Occipital lobe (tissue), 2 donors: ENCODE results near the gene TRMT11. TPM values are rescaled to one million over a fixed set of nuclear protein-coding genes. Genes with fewer than 3 reads are reported as not detected.
A peak's percentile ranks its signal among the peaks of the same experiment; 100 is the strongest.
"Not testable (repeated sequence)": the region's sequence is repeated elsewhere in the genome, so short reads cannot be mapped to it uniquely, and the experiment has no call there.

ENCODE experiments used
- DNase-seq: peaks from one replicate; lab custom pipeline; 2025; lab: John Stamatoyannopoulos, UW
- total RNA-seq: library from RNA; depleted of rRNA; stranded (reverse); fragments of >200 nt; gene quantifications from one replicate; pipeline ENCODE4 v1.2.3, GENCODE V29; 2014

Gene TRMT11
- 39.5 TPM for total RNA-seq

DNA sequence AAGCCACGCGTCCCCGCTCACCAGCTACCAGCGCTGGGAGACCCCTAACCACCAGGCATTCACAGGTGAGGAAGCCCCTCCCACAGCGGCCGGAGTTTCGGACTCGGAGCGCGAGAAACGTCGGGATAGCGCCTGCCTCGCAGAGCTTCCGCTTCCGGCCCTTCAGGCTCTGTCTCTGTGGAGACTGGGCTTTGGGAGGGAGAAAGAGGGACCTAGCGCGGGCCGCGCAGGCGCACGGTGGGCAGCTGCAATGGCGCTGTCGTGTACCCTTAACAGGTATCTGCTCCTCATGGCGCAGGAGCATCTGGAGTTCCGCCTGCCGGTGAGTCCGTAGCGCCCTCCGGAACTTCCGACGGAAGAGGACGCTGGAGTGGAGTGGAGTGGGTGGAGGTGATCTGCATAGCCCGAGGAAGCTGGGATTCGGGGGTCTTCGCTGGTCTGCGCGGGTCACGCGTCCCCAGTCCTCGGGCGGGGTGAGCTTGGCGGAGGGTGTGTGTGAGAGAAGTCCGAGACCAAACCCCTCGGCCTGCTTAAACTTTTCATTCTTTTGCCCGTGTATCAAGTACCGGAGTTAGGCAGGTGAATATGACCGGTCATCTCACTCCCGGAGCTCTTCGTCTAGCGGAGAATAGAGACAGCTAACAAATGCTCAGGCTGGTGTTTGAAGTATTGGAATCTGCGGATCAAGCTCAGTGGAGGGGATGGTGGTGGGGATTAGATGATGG, at the start of gene TRMT11:
Gene TRMT11, plus strand, starts transcription at position 240 of the 725 bp plus-strand sequence. Its CDS starts 11 bp downstream, at position 251.
- peak; percentile 91 for DNase-seq

DNA sequence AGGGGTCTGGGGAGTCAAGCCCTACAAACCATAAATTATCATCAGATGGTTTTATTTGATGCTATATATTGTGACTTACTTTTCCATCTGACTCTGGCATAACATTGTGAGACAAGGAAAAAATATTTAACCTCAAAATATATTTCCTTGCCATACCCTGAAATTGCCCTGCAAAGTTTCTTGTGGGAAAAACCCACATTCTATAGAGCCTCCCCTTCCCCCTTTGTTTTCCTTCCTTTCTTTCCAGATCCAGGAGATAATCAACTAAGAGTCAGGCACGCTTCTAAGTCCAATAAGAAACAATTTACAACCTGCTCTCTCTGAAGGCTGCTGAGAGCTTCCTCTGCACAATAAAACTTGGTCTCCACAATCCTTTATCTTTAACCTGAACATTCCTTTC, 47.3 kb upstream of the TRMT11 start:
- DNase-seq = no peak

DNA sequence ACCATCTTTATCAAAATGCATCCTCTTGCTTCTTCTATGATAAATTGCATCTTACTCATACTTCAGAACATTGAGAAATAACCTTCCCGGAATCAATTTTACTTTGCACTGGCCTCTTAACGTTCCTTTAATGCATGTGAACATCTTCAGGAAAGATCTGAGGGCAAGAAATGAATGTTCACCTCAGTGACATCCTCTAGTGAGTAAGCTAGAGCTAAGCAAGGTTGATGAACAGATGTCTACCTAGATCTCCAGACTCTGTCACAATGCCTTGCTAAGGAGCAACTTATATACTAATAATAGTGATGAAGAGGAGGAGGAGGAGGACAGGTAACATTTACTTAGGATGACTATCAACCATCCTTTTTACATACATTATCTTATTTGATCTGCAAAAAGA, 46.5 kb upstream of the TRMT11 start:
- no peak for DNase-seq

GRCh38 chr6:125940247-125941041, 45.9 kb upstream of the TRMT11 start:
- DNase-seq = no peak

DNA sequence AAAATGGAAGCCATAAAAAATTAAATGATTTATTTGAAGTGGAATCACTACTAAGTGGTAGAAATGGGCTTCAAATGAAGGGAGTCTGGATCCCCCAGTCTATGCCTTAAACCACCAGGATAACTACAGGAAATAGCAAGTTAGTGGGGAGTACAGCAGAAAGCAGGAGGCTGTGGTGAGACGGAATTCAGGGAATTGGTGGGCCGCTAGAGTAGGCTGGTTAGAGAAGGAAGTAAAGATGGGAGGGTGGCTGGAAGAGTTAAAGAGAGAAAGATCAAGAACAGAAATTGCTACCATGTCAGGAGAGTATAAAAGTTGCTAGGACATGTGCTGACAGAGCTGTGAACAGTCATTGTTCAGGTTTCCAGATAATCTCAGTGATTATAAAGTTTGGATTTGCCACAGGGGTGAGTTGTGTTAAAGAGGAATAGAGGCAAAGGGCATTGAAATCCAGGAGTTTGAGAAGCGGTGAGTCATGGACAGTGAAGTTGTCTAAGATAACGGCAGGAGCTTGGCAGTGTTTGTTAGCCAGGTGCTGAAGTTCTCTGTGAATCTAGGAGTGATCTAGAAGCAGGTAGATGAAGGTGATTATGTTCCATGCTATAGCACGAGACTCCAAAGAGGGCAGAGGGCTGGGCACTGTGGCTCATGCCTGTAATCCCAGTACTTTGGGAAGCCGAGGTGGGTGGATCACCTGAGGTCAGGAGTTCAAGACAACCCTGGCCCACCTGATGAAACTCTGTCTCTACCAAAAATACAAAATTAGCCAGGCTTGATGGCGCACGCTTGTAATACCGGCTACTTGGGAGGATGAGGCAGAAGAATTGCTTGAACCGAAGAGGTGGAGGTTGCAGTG, 43.4 kb upstream of the TRMT11 start:
- no peak for DNase-seq

DNA sequence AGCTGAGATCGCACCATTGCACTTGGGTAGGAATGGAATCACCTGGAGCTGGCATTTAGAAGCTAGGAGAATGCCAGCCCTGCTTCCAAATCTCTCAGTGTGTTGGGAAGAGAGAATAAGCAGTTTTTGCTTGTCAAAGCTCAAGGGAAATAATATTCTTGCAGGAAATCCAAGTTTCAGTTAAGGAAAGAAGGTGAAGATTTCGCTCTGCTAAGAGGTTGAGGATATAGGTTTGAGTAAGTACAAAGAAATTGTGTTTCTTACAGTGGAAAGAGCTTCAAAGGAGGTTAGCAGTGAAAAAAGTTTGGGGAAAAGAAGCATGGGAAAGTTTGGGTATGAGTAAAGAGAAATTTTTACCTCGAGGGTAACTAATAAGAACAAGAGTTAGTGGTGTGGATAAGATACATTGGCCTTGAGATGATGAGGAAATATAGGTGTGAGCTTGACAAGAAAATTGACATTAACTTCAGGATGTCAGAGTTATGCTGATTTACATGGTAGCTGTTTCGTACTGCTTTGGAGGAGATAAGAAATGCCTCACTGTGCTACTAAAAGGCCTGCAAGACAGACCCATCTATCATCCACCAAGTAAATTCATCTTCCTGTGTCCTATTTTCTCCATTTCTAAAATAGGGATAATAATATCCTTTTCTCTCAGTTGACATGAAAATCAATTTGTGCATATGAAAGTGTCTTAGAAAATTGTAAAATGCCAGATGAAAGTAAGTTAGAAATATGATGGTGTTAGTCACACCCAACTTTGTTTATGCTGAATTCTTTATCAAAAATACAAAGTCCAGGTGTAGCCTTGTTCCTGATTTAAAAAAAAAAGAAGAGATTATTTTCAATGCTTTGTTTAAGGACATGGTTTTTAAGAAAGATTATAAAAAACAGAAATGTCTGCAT, 42.6 kb upstream of the TRMT11 start:
- no peak for DNase-seq

DNA sequence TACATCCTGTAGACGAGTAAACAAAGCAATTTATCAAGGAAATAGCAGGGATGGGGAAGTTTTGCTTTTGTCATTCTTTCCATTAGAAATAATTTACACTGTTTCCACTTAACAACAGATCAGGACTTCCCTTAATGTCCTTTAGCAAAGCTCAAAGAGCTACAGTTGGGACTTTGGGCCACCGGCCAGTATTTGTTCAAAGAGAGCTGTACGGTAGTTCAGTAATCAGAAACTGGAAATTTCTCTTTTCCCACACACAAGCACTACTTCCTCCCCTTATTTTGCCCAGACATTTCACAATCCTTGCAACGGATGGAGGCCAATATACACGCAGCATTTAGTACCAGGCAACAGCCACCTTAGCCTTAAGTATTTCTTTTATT, 41.9 kb upstream of the TRMT11 start:
- DNase-seq = no peak

DNA sequence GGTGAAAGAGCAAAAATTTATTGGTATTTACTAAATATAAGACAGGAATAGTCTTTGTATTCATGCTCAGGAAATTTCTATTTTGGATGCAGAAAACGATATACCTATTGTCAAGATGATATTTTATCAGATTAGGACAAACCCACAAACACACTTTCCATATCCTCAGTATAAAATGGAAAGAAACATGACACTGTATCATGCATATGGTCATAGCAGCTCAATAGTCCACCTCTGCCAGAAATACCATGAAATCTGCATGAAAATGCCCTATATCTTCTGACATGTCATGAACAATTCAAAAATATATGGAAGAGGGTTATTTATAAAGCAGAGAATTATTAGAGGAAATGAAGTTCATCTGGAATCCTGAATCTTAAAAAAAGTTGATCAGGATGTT, 41.4 kb upstream of the TRMT11 start:
- no peak for DNase-seq

GRCh38 chr6:125945378-125946141, 40.8 kb upstream of the TRMT11 start:
- no peak for DNase-seq

DNA sequence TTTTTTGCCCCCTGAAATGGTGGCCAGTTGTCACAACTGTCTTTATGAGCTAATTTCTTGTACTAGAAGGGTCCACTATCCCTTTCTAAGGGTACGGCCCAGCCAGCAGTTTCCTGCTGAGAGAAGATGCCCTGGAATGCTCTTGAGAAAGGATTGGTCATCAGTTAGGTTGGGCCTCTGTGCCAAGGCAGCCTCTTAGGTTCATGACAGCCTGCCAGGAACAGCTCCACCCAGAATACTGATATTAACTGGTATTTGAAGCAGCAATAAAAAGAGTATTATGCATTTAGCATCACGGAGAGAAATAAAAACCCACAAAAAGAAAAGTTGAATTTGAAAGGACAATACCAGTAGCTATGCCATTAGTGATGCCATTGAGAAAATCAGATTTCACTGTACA, 38.7 kb upstream of the TRMT11 start:
- no peak for DNase-seq

GRCh38 chr6:125948455-125948854, 37.9 kb upstream of the TRMT11 start:
- no peak for DNase-seq

DNA sequence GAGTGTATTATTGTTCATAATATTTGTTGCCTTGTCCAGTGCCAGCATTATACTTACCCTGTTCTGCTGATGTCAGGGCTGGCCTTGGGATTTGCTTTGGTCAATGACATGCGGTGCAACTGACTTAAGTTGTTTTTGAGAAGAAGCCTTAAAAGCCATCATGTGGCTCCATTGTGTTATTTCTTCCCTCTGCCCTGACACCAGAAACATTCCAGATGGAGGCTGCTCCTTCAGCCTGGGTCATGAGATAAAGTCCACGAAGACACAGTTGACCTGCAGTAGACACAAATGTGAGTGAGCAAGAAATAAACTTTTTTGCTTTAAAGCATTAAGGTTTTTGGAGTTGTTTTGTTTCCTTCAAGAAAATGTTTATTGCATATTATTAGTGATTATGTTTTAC, 37.3 kb upstream of the TRMT11 start:
- no peak for DNase-seq

GRCh38 chr6:125950293-125950692, 36.0 kb upstream of the TRMT11 start:
- DNase-seq = no peak

GRCh38 chr6:125950716-125951115, 35.6 kb upstream of the TRMT11 start:
- not testable (repeated sequence) for DNase-seq

DNA sequence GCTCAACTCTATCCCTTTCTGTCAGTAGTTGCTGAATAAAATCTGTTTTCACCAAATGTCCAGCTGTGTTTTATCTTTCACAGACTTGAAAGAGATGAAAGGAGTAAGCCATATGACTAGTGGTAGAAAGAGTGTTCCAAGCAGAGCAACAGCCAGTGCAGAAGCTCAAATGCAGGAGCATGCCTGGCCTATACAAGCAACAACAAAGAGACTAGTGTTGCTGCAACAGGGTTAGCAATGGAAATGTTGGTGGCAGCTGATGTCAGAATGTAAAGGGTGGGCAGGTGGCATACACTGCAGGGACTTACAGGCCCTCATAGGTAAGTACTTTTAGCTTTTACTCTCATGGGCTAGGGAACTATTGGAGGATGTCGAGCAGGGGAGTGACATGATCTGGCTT, 35.0 kb upstream of the TRMT11 start:
- no peak for DNase-seq

- DNase-seq = no peak
Measured at GRCh38 chr6:125952764-125953501, 33.4 kb upstream of the TRMT11 start.

GRCh38 chr6:125953502-125953875, 32.9 kb upstream of the TRMT11 start:
- DNase-seq = no peak

DNA sequence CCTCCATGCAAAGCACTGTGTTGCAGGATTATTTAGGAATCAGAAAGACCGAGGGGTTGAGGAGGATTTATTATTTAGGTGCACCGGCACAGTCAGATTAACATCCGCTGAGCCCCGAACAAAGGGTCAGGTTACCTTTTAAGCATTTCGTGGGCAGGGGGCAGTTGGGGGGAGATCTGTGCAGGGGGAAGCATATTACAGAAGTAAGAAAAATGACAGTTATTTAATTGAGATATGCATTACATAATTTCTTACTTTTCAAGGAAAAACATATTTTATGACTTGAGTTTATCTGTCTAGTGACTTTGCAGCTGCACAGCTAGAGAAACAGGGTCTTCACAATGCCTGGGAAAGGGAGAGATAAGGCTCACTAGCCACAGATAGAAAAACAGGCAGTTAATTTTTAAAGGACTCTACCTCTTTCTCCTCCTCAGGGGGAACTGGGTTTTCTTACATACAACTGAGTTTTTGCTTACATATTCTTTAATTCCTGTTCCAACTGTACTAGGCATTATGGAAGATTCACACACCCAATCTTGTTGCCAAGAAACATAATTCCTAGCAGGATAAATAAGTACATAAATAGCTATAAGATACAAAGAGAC, 31.5 kb upstream of the TRMT11 start:
- DNase-seq = no peak

DNA sequence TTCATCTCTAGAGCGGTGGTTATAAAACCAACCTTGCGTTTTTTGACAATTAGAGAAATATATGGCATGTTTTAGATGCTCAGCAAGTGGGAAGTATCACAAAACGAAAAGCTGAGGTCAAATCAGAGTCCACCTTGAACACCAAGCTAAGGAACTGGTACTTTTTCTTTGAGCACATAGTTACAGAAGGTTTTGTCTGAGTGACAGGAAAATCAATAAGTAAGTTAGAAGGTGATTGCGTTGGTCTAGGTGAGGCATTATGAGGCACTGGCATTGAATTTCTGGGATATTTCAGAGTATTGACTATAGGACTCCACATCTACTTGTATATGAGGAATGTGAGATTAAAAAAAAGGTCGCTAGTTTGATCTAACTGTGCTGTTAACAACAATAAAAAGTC, 30.4 kb upstream of the TRMT11 start:
- no peak for DNase-seq
